GM12878 (cell line): ENCODE measurements around the gene ZNF785. TPM values are rescaled to one million over a fixed set of nuclear protein-coding genes. Genes with fewer than 3 reads are reported as not detected.

ENCODE experiments used
- ATAC-seq: fragments of 200-7000 bp; cut with Tn5 transposase; 3 replicates; pipeline ENCODE4 v1.9.1; 2020; ENCODE audit warnings: mild to moderate bottlenecking, moderate library complexity
- BruUV-seq: library from RNA; stranded (reverse); fragments of 400-500 nt; replicated peaks from 2 replicates; lab custom pipeline; 2021; lab: Mats Ljungman, UMichigan
- CTCF ChIA-PET: fragments of 300-600 bp; sonication (Branson Sonifier 250); formaldehyde crosslinking; extraction: SDS; loops from one replicate; lab custom pipeline; 2021; ENCODE audit warnings: inconsistent platforms; lab: Yijun Ruan, JAX
- POLR2A ChIA-PET: fragments of 350-600 bp; formaldehyde crosslinking; extraction: SDS; loops from one replicate; lab custom pipeline; 2021; ENCODE audit warnings: inconsistent platforms; lab: Charles Lee
- RAD21 ChIA-PET: fragments of 300-600 bp; sonication (Branson Sonifier 250); formaldehyde crosslinking; loops from one replicate; lab custom pipeline; 2023; ENCODE audit warnings: antibody characterized with exemption; ENCODE audit not compliant: unreplicated experiment; lab: Charles Lee
- SMC1A ChIA-PET: fragments of 300-600 bp; sonication (Branson Sonifier 250); formaldehyde crosslinking; loops from one replicate; lab custom pipeline; 2023; ENCODE audit not compliant: unreplicated experiment, uncharacterized antibody; lab: Charles Lee
- DNase-seq: peaks from one replicate; pipeline ENCODE4 v3.0.0-alpha.2; 2011; ENCODE audit warnings: low read depth, low spot score
- FAIRE-seq: peaks from 3 replicates; lab custom pipeline; 2011; peaks lifted over from hg19 to GRCh38; lab: Jason Lieb, UNC
- H2AFZ ChIP-seq: 2 replicates; pipeline ENCODE4 v1.6.0; 2011; ENCODE audit warnings: low read depth, low read length, control low read depth; ENCODE audit not compliant: control insufficient read depth
- H3K27ac ChIP-seq: 2 replicates; pipeline ENCODE4 v1.5.1; 2011; ENCODE audit warnings: control low read depth; ENCODE audit not compliant: control insufficient read depth, insufficient read depth
- H3K27me3 ChIP-seq, 2 experiments: replicated peaks in 1 of 2; 2 replicates each; pipeline versions ENCODE4 v1.6.0 to v1.6.1; 2011; ENCODE audit warnings: low read length in 1 of 2; ENCODE audit not compliant: control insufficient read depth in 2 of 2, insufficient read depth in 2 of 2
- H3K36me3 ChIP-seq, 2 experiments: 2 replicates each; pipeline ENCODE4 v1.5.1; 2011; ENCODE audit warnings: low read length in 1 of 2; ENCODE audit not compliant: control insufficient read depth in 2 of 2, insufficient read depth in 2 of 2
- H3K4me1 ChIP-seq: 2 replicates; pipeline ENCODE4 v1.6.1; 2011; ENCODE audit warnings: mild to moderate bottlenecking, low read length, moderate library complexity, mixed read lengths; ENCODE audit not compliant: control insufficient read depth, insufficient read depth
- H3K4me2 ChIP-seq: 2 replicates; pipeline ENCODE4 v1.6.0; 2011; ENCODE audit warnings: control low read depth; ENCODE audit not compliant: control insufficient read depth, insufficient read depth
- H3K4me3 ChIP-seq: fragments of 200-600 bp; sonication (generic); 2 replicates; pipeline ENCODE4 v1.5.1; 2016
- H3K79me2 ChIP-seq: 2 replicates; pipeline ENCODE4 v1.6.0; 2011; ENCODE audit warnings: low read length; ENCODE audit not compliant: control insufficient read depth, insufficient read depth
- H3K9ac ChIP-seq: 2 replicates; pipeline ENCODE4 v1.8.0; 2011; ENCODE audit warnings: low read length, control low read depth, mixed read lengths; ENCODE audit not compliant: control insufficient read depth, insufficient read depth
- H3K9me3 ChIP-seq: replicated peaks from 3 replicates; pipeline ENCODE4 v1.5.1; 2011; ENCODE audit warnings: mild to moderate bottlenecking, low read length; ENCODE audit not compliant: control insufficient read depth, insufficient read depth
- H4K20me1 ChIP-seq: 2 replicates; pipeline ENCODE4 v1.6.0; 2011; ENCODE audit not compliant: control insufficient read depth, insufficient read depth
- KLF5 ChIP-seq: fragments of 450-650 bp; IDR thresholded peaks from 2 replicates; pipeline ENCODE4 v1.6.1; 2014; ENCODE audit warnings: mild to moderate bottlenecking; ENCODE audit not compliant: partially characterized antibody
- MTA3 ChIP-seq: IDR thresholded peaks from 2 replicates; pipeline ENCODE4 v1.6.1; 2012; ENCODE audit warnings: low read length, inconsistent platforms, borderline replicate concordance
- MXI1 ChIP-seq: fragments of 150-350 bp; IDR thresholded peaks from 2 replicates; pipeline ENCODE4 v1.6.1; 2011; ENCODE audit warnings: low read depth, mild to moderate bottlenecking, inconsistent platforms, low read length, improper control_type of control experiment
- RAD51 ChIP-seq: fragments of 450-650 bp; IDR thresholded peaks from 2 replicates; pipeline ENCODE4 v1.6.1; 2016; ENCODE audit warnings: moderate library complexity, mild to moderate bottlenecking, inconsistent platforms
- RUNX3 ChIP-seq: IDR thresholded peaks from 2 replicates; pipeline ENCODE4 v1.6.1; 2012; ENCODE audit warnings: low read length, inconsistent platforms
- STAT1 ChIP-seq: fragments of 450-650 bp; conservative IDR thresholded peaks from 2 replicates; pipeline ENCODE4 v1.6.1; 2014; ENCODE audit warnings: antibody characterized with exemption, mild to moderate bottlenecking
- TARDBP ChIP-seq: IDR thresholded peaks from 2 replicates; pipeline ENCODE4 v1.6.1; 2016; ENCODE audit warnings: borderline replicate concordance
- WGBS: methylation state at CpG from one replicate; pipeline ENCODE4 v1.1.6; 2016; ENCODE audit warnings: low lambda C conversion rate; ENCODE audit not compliant: insufficient replicate concordance, insufficient coverage; ENCODE audit errors: missing lambda C conversion rate; 5-methylcytosine and 5-hydroxymethylcytosine counted together
- in situ Hi-C: fragments of 300-500 bp; cut with MboI; formaldehyde crosslinking; loops from 9 replicates; pipeline ENCODE4 v1.14.3; 2018; ENCODE audit warnings: mixed read lengths
- intact Hi-C: fragments of 100-400 bp; cut with micrococcal nuclease; formaldehyde crosslinking; loops from one replicate; pipeline ENCODE4 v1.14.2; 2022; ENCODE audit not compliant: unreplicated experiment
- polyA plus RNA-seq, 11 experiments: library from polyadenylated mRNA; depleted of rRNA in 4 of 11; unstranded in 6 of 11; stranded (reverse) in 5 of 11; fragments of >200 nt; fragmentation: Nextera tagmentation in 4 of 11; fragmentation: Illumina TruSeq in 1 of 11; extraction: Ambion mirVana in 4 of 11; extraction: Trizol in 1 of 11; gene quantifications; 1 replicate in 1 of 11; 2 replicates in 10 of 11; pipeline versions ENCODE4 v1.2.1 to v1.2.3, GENCODE V29; 2011 to 2016; ENCODE audit warnings: inconsistent platforms in 2 of 11, missing spikeins in 2 of 11, low read depth in 1 of 11
- total RNA-seq, 4 experiments: library from RNA; depleted of rRNA in 3 of 4; stranded (reverse); fragments of >200 nt in 3 of 4; fragmentation: Illumina TruSeq in 1 of 4; extraction: Trizol in 1 of 4; gene quantifications; 2 replicates each; pipeline versions ENCODE4 v1.2.1 to v1.2.3, GENCODE V29; 2013 to 2021

ZNF785 gene
- total and polyA plus RNA-seq, 10 of the 15 experiments (the other 5 are each of a cell fraction or from before 2014, with no cell fraction given): 0.87 to 11.5 (median 7.5) TPM

- in situ Hi-C loops (no loop called here), intact Hi-C loops (no loop called here)
- CTCF ChIA-PET: interaction anchor here (0.6 to 1.6 kb wide), 5 partner anchors 18 to 125 kb away, joined by 3 to 9 read pairs (median 4); partner anchors contain the start of genes DCTPP1 and ZNF747
- no peak overlapping the region for H3K9ac ChIP-seq
- BruUV-seq: no TSS peak
- SMC1A ChIA-PET: interaction anchor here (1.3 kb wide), 1 partner anchor 11 kb away, joined by 3 read pairs; no protein-coding TSS in a partner anchor
- TF ChIP-seq RAD51: no peak
- TF ChIP-seq MTA3: no peak
- no peak for TF ChIP-seq RUNX3
- no peak for TF ChIP-seq KLF5
- TF ChIP-seq MXI1: no peak
- no peak for TF ChIP-seq STAT1
- TF ChIP-seq TARDBP: no peak
- TF ChIP-seq, all 136 proteins: peak for 0
- ChIA-PET RAD21 (no interaction called here), POLR2A (interaction anchor here (0.5 kb wide), 2 partner anchors 14 to 161 kb away, joined by 3 read pairs; no protein-coding TSS in a partner anchor)
- no peak overlapping the region for H3K4me2 ChIP-seq
- DNase-seq: no peak
- WGBS: 95% methylated on average over 18 of the region's 18 CpGs
- no peaks in the 10 kb centered on the region for H3K9me3 ChIP-seq
- peaks cover 7 to 10% of the 10 kb centered on the region in 2 experiments; a peak in 3 of 4 replicates for H3K36me3 ChIP-seq
- H3K4me1 ChIP-seq: no peaks in the 10 kb centered on the region
- no peak for FAIRE-seq
- peaks cover 11% of the 10 kb centered on the region for H3K79me2 ChIP-seq
- no peak overlapping the region for H3K4me3 ChIP-seq
- no peaks in the 10 kb centered on the region for H3K27me3 ChIP-seq
- no peaks in the 10 kb centered on the region for H4K20me1 ChIP-seq
- H2AFZ ChIP-seq: no peak overlapping the region
- no peak overlapping the region for H3K27ac ChIP-seq
- ATAC-seq: no peak
These were observed 30.8 kb downstream of the ZNF785 start for GRCh38 chr16:30554557-30555314.
